H9 (cell line): Measurements from ENCODE around the gene KIF26B. TPM values are rescaled to one million over a fixed set of nuclear protein-coding genes. Genes with fewer than 3 reads are reported as not detected.

Experiments
- DNase-seq: peaks from one replicate; pipeline ENCODE4 v3.0.0-alpha.2; 2017
- H2AFZ ChIP-seq: one replicate; pipeline ENCODE4 v1.6.1; 2013; ENCODE audit warnings: mild to moderate bottlenecking, low read length, control low read depth, moderate library complexity
- H2AK5ac ChIP-seq: 2 replicates; pipeline ENCODE4 v1.6.1; 2013; ENCODE audit warnings: low read length, control low read depth, mixed read lengths; ENCODE audit not compliant: insufficient read length
- H2BK120ac ChIP-seq: one replicate; pipeline ENCODE4 v1.6.1; 2013; ENCODE audit warnings: low read depth, mild to moderate bottlenecking, low read length, control low read depth, inconsistent platforms; ENCODE audit not compliant: poor library complexity, severe bottlenecking
- H2BK12ac ChIP-seq: 2 replicates; pipeline ENCODE4 v1.6.1; 2013; ENCODE audit warnings: low read length, control low read depth, mixed read lengths, low read depth; ENCODE audit not compliant: insufficient read length
- H2BK15ac ChIP-seq: 2 replicates; pipeline ENCODE4 v1.6.1; 2013; ENCODE audit warnings: low read depth, low read length, control low read depth
- H2BK20ac ChIP-seq: one replicate; pipeline ENCODE4 v1.6.1; 2013; ENCODE audit warnings: low read depth, mild to moderate bottlenecking, low read length, control low read depth, inconsistent platforms; ENCODE audit not compliant: poor library complexity, severe bottlenecking
- H2BK5ac ChIP-seq: 2 replicates; pipeline ENCODE4 v1.6.1; 2013; ENCODE audit warnings: low read length, control low read depth, mixed read lengths; ENCODE audit not compliant: insufficient read length
- H3K14ac ChIP-seq: 2 replicates; pipeline ENCODE4 v1.6.1; 2013; ENCODE audit warnings: low read length, control low read depth; ENCODE audit not compliant: insufficient read depth
- H3K18ac ChIP-seq: 2 replicates; pipeline ENCODE4 v1.6.1; 2013; ENCODE audit warnings: low read depth, mild to moderate bottlenecking, mixed read lengths, low read length, control low read depth; ENCODE audit not compliant: insufficient read length
- H3K23ac ChIP-seq: 2 replicates; pipeline ENCODE4 v1.6.1; 2013; ENCODE audit warnings: low read length, control low read depth, mixed read lengths, low read depth; ENCODE audit not compliant: insufficient read length
- H3K23me2 ChIP-seq: 2 replicates; pipeline ENCODE4 v1.6.1; 2013; ENCODE audit warnings: low read depth, mild to moderate bottlenecking, mixed read lengths, low read length, control low read depth; ENCODE audit not compliant: insufficient read length, poor library complexity, severe bottlenecking
- H3K27ac ChIP-seq: 2 replicates; pipeline ENCODE4 v1.5.1; 2013; ENCODE audit warnings: low read length, control low read depth, mixed read lengths, low read depth; ENCODE audit not compliant: insufficient read length
- H3K27me3 ChIP-seq: 2 replicates; pipeline ENCODE4 v1.6.1; 2013; ENCODE audit warnings: low read length, control low read depth, inconsistent platforms; ENCODE audit not compliant: insufficient read depth
- H3K4ac ChIP-seq: 2 replicates; pipeline ENCODE4 v1.6.1; 2013; ENCODE audit warnings: low read depth, mild to moderate bottlenecking, control low read depth, inconsistent platforms, low read length, moderate library complexity
- H3K4me1 ChIP-seq: 2 replicates; pipeline ENCODE4 v1.6.1; 2013; ENCODE audit warnings: low read length, control low read depth, inconsistent platforms; ENCODE audit not compliant: insufficient read depth
- H3K4me2 ChIP-seq: 2 replicates; pipeline ENCODE4 v1.6.1; 2013; ENCODE audit warnings: low read length, control low read depth, mixed read lengths; ENCODE audit not compliant: insufficient read length, insufficient read depth
- H3K56ac ChIP-seq: 2 replicates; pipeline ENCODE4 v1.6.1; 2013; ENCODE audit warnings: low read depth, mild to moderate bottlenecking, mixed read lengths, low read length, control low read depth; ENCODE audit not compliant: insufficient read length
- H3K79me1 ChIP-seq: 2 replicates; pipeline ENCODE4 v1.6.1; 2013; ENCODE audit warnings: low read depth, mild to moderate bottlenecking, moderate library complexity, low read length, control low read depth, inconsistent platforms; ENCODE audit not compliant: insufficient read depth, poor library complexity, severe bottlenecking
- H3K79me2 ChIP-seq: 2 replicates; pipeline ENCODE4 v1.6.1; 2013; ENCODE audit warnings: low read length, control low read depth, inconsistent platforms; ENCODE audit not compliant: insufficient read depth
- H3K9ac ChIP-seq: 2 replicates; pipeline ENCODE4 v1.6.1; 2013; ENCODE audit warnings: low read length, control low read depth, mixed read lengths; ENCODE audit not compliant: insufficient read length; ENCODE audit errors: extremely low read depth
- H3K9me3 ChIP-seq: one replicate; pipeline ENCODE4 v1.6.1; 2013; ENCODE audit warnings: low read depth, low read length, inconsistent platforms; ENCODE audit not compliant: control insufficient read depth
- H3T11ph ChIP-seq: one replicate; pipeline ENCODE4 v1.6.1; 2013; ENCODE audit warnings: mild to moderate bottlenecking, low read length, control low read depth, inconsistent platforms
- H4K20me1 ChIP-seq: one replicate; pipeline ENCODE4 v1.6.1; 2013; ENCODE audit not compliant: control insufficient read depth, insufficient read length, insufficient read depth
- H4K5ac ChIP-seq: 2 replicates; pipeline ENCODE4 v1.6.1; 2013; ENCODE audit warnings: low read depth, mild to moderate bottlenecking, mixed read lengths, low read length, control low read depth; ENCODE audit not compliant: insufficient read length
- H4K8ac ChIP-seq: replicated peaks from 2 replicates; pipeline ENCODE4 v1.6.1; 2013; ENCODE audit warnings: low read length, control low read depth, mixed read lengths, low read depth; ENCODE audit not compliant: insufficient read length
- H4K91ac ChIP-seq: 2 replicates; pipeline ENCODE4 v1.6.1; 2013; ENCODE audit warnings: low read depth, mild to moderate bottlenecking, moderate library complexity, mixed read lengths, low read length, control low read depth; ENCODE audit not compliant: insufficient read length
- H3K27ac Mint-ChIP-seq, 3 experiments: 2 replicates in 2 of 3; 3 replicates in 1 of 3; pipeline ENCODE4 v1.8.0; 2020 to 2021; ENCODE audit warnings: mixed read lengths in 3 of 3, mild to moderate bottlenecking in 1 of 3, moderate library complexity in 1 of 3
- H3K27me3 Mint-ChIP-seq: 2 replicates; pipeline ENCODE4 v1.8.0; 2021; ENCODE audit warnings: low read depth, mild to moderate bottlenecking, moderate library complexity, mixed read lengths
- H3K36me3 Mint-ChIP-seq, 3 experiments: 2 replicates in 2 of 3; 3 replicates in 1 of 3; pipeline ENCODE4 v1.8.0; 2020 to 2021; ENCODE audit warnings: low read depth in 3 of 3, mixed read lengths in 3 of 3; ENCODE audit not compliant: insufficient read depth in 1 of 3
- H3K4me1 Mint-ChIP-seq, 2 experiments: 2 replicates each; pipeline ENCODE4 v1.8.0; 2020; ENCODE audit warnings: mixed read lengths in 2 of 2
- H3K4me3 Mint-ChIP-seq, 2 experiments: 2 replicates in 1 of 2; 3 replicates in 1 of 2; pipeline ENCODE4 v1.8.0; 2020 to 2021; ENCODE audit warnings: mild to moderate bottlenecking in 2 of 2, mixed read lengths in 2 of 2, moderate library complexity in 1 of 2
- H3K9me3 Mint-ChIP-seq, 2 experiments: 2 replicates in 1 of 2; 3 replicates in 1 of 2; pipeline ENCODE4 v1.8.0; 2020; ENCODE audit warnings: mild to moderate bottlenecking in 2 of 2, mixed read lengths in 2 of 2, moderate library complexity in 1 of 2
- WGBS: extraction: QIAGEN DNeasy Blood & Tissue Kit; methylation state at CpG from one replicate; pipeline ENCODE4 v1.1.7; 2013; ENCODE audit warnings: missing lambda C conversion rate, low lambda C conversion rate, mixed read lengths; ENCODE audit not compliant: insufficient read length; ENCODE audit errors: extremely low coverage; 5-methylcytosine and 5-hydroxymethylcytosine counted together
- total RNA-seq: library from RNA; stranded (reverse); gene quantifications from 2 replicates; pipeline ENCODE4 v1.2.1, GENCODE V29; 2021
- TF ChIP-seq, protein P1 (sequence below): fragments of 200-600 bp; sonication (generic); conservative IDR thresholded peaks from 3 replicates; pipeline ENCODE4 v1.8.0; 2021; ENCODE audit warnings: antibody characterized with exemption, mild to moderate bottlenecking

KIF26B gene
- total RNA-seq, 1 experiment from 2014 or later: 0.13 TPM

DNA sequence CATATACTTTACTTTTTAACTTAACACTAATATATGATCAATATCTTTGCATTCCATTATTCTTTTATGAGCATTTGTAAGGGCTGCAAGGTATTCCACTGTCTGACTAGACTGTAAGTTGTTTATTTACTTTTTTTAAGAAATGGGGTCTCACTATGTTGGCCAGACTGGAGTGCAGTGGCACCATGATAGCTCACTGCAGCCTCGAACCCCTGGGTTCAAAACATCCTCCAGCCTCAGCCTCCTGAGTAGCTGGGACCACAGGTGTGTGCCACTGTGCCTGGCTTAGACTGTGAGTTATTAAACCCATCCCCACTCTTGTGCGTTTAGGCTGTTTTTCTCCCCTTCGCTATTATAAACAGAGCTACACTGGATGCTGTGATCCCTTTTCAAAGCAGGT, 6.7 kb upstream of the KIF26B start:
- H3K4ac ChIP-seq: no peak overlapping the region
- TF ChIP-seq, protein P1, sequence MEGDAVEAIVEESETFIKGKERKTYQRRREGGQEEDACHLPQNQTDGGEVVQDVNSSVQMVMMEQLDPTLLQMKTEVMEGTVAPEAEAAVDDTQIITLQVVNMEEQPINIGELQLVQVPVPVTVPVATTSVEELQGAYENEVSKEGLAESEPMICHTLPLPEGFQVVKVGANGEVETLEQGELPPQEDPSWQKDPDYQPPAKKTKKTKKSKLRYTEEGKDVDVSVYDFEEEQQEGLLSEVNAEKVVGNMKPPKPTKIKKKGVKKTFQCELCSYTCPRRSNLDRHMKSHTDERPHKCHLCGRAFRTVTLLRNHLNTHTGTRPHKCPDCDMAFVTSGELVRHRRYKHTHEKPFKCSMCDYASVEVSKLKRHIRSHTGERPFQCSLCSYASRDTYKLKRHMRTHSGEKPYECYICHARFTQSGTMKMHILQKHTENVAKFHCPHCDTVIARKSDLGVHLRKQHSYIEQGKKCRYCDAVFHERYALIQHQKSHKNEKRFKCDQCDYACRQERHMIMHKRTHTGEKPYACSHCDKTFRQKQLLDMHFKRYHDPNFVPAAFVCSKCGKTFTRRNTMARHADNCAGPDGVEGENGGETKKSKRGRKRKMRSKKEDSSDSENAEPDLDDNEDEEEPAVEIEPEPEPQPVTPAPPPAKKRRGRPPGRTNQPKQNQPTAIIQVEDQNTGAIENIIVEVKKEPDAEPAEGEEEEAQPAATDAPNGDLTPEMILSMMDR: no peak
- H3K23ac ChIP-seq: no peak overlapping the region
- no peaks in the 10 kb centered on the region; the same call in 1 of the 2 replicates for H3K27me3 ChIP-seq
- no peak overlapping the region for H3T11ph ChIP-seq
- H3K23me2 ChIP-seq: peaks cover under 1% of the 10 kb centered on the region
- no peak overlapping the region for H2BK20ac ChIP-seq
- no peak overlapping the region for H3K4me2 ChIP-seq
- DNase-seq: no peak
- H3K27ac ChIP-seq: no peak overlapping the region
- Mint-ChIP-seq H3K9me3 (peaks cover 0 to 2% of the 10 kb centered on the region in 2 experiments; a peak in 2 of 5 replicates), H3K36me3 (no peaks in the 10 kb centered on the region), H3K27ac (no peak overlapping the region), H3K4me1 (peaks cover 0 to under 1% of the 10 kb centered on the region in 2 experiments; a peak in 1 of 4 replicates), H3K4me3 (no peak overlapping the region), H3K27me3 (peaks cover 41% of the 10 kb centered on the region)
- H2AK5ac ChIP-seq: no peak overlapping the region
- no peak overlapping the region for H2BK120ac ChIP-seq
- H3K4me1 ChIP-seq: no peaks in the 10 kb centered on the region
- no peak overlapping the region for H3K18ac ChIP-seq
- no CpG with 5 or more reads among the region's 3 CpGs for WGBS
- no peak overlapping the region for H3K14ac ChIP-seq
- no peak overlapping the region for H3K9ac ChIP-seq
- no peaks in the 10 kb centered on the region for H3K79me1 ChIP-seq
- H4K8ac ChIP-seq: no peak overlapping the region
- no peak overlapping the region for H2BK15ac ChIP-seq
- no peak overlapping the region for H2AFZ ChIP-seq
- H2BK5ac ChIP-seq: no peak overlapping the region
- H4K91ac ChIP-seq: no peak overlapping the region
- no peaks in the 10 kb centered on the region for H3K9me3 ChIP-seq
- H3K56ac ChIP-seq: no peak overlapping the region
- no peaks in the 10 kb centered on the region for H3K79me2 ChIP-seq
- no peak overlapping the region for H2BK12ac ChIP-seq
- no peaks in the 10 kb centered on the region for H4K20me1 ChIP-seq
- no peak overlapping the region for H4K5ac ChIP-seq
